A673 (cell line): ENCODE measurements around the gene ZNF678. TPM values are rescaled to one million over a fixed set of nuclear protein-coding genes. Genes with fewer than 3 reads are reported as not detected.

Experiments
- BruUV-seq: library from RNA; stranded (reverse); fragments of 400-500 nt; replicated peaks from 2 replicates; lab custom pipeline; 2021; lab: Mats Ljungman, UMichigan
- CTCF ChIA-PET: fragments of 300-600 bp; sonication (Branson Sonifier 250); formaldehyde crosslinking; loops from one replicate; lab custom pipeline; 2022; ENCODE audit warnings: antibody characterized with exemption; lab: Charles Lee
- POLR2A ChIA-PET: fragments of 300-600 bp; sonication (Branson Sonifier 250); formaldehyde crosslinking; loops from one replicate; lab custom pipeline; 2022; ENCODE audit warnings: antibody characterized with exemption; ENCODE audit not compliant: low non-redundant PET; lab: Charles Lee
- DNase-seq: peaks from one replicate; pipeline ENCODE4 v3.0.0-alpha.2; 2015; ENCODE audit warnings: low spot score
- H3K27ac ChIP-seq: fragments of 200-600 bp; sonication (generic); 2 replicates; pipeline ENCODE4 v1.5.1; 2016; ENCODE audit warnings: mixed run types, low read depth, mild to moderate bottlenecking, mixed read lengths, antibody characterized with exemption, low read length; ENCODE audit not compliant: poor library complexity, severe bottlenecking
- H3K27me3 ChIP-seq: fragments of 200-600 bp; sonication (generic); replicated peaks from 2 replicates; pipeline ENCODE4 v1.6.1; 2017; ENCODE audit warnings: mixed run types, low read depth, mild to moderate bottlenecking, mixed read lengths, antibody characterized with exemption, low read length; ENCODE audit not compliant: insufficient read depth, poor library complexity
- H3K36me3 ChIP-seq: fragments of 200-600 bp; sonication (generic); 2 replicates; pipeline ENCODE4 v1.6.1; 2016; ENCODE audit warnings: mixed run types, mild to moderate bottlenecking, mixed read lengths, antibody characterized with exemption, low read length; ENCODE audit not compliant: insufficient read depth, poor library complexity, severe bottlenecking
- H3K4me1 ChIP-seq: fragments of 200-600 bp; sonication (generic); 2 replicates; pipeline ENCODE4 v1.6.1; 2017; ENCODE audit warnings: mixed run types, mild to moderate bottlenecking, mixed read lengths, antibody characterized with exemption, low read length; ENCODE audit not compliant: insufficient read depth, poor library complexity, severe bottlenecking
- H3K4me3 ChIP-seq: fragments of 200-600 bp; sonication (generic); 2 replicates; pipeline ENCODE4 v1.5.1; 2016; ENCODE audit warnings: low read depth, mixed run types, mild to moderate bottlenecking, mixed read lengths, low read length; ENCODE audit not compliant: poor library complexity, severe bottlenecking
- H3K9me3 ChIP-seq: fragments of 200-600 bp; sonication (generic); 2 replicates; pipeline ENCODE4 v1.6.1; 2016; ENCODE audit warnings: mixed run types, low read depth, mild to moderate bottlenecking, mixed read lengths, antibody characterized with exemption, low read length; ENCODE audit not compliant: poor library complexity, severe bottlenecking
- CTCF ChIP-seq: fragments of 300-800, 200-600 bp; sonication (generic); conservative IDR thresholded peaks from 2 replicates; pipeline ENCODE4 v1.5.1; 2017; ENCODE audit warnings: low read depth, mild to moderate bottlenecking, antibody characterized with exemption, low read length, moderate library complexity, mixed read lengths
- EZH2 ChIP-seq: fragments of 200-600 bp; sonication (generic); IDR thresholded peaks from 2 replicates; pipeline ENCODE4 v1.6.1; 2017; ENCODE audit warnings: borderline replicate concordance, low read depth, mild to moderate bottlenecking, mixed read lengths, antibody characterized with exemption, low read length; ENCODE audit not compliant: poor library complexity, severe bottlenecking
- intact Hi-C: fragments of 100-400 bp; cut with micrococcal nuclease; formaldehyde crosslinking; loops from one replicate; pipeline ENCODE4 v1.10.0; 2022; ENCODE audit not compliant: unreplicated experiment
- total RNA-seq: library from RNA; stranded (reverse); gene quantifications from 2 replicates; pipeline ENCODE4 v1.2.3, GENCODE V29; 2021

Gene ZNF678
- total RNA-seq, 1 experiment from 2014 or later: 10.2 TPM

- CTCF ChIA-PET: no interaction called here
- no peak overlapping the region for H3K27ac ChIP-seq
- no peak for DNase-seq
- H3K9me3 ChIP-seq: peaks cover 25% of the 10 kb centered on the region
- no peak overlapping the region for H3K4me3 ChIP-seq
- no TSS peak for BruUV-seq
- no peak for TF ChIP-seq EZH2
- TF ChIP-seq CTCF: no peak
- POLR2A ChIA-PET: no interaction called here
- no peaks in the 10 kb centered on the region for H3K4me1 ChIP-seq
- no peaks in the 10 kb centered on the region for H3K36me3 ChIP-seq
- intact Hi-C loops: no loop called here
- no peaks in the 10 kb centered on the region for H3K27me3 ChIP-seq
These were observed 44.1 kb downstream of the ZNF678 start for GRCh38 chr1:227607336-227607898.

GRCh38 chr1:227612658-227613057, 49.3 kb downstream of the ZNF678 start:
- H3K4me3 ChIP-seq: no peak overlapping the region
- H3K27ac ChIP-seq: no peak overlapping the region
- peaks cover 14% of the 10 kb centered on the region for H3K9me3 ChIP-seq
- CTCF ChIA-PET: no interaction called here
- DNase-seq: no peak
- no peaks in the 10 kb centered on the region for H3K4me1 ChIP-seq
- TF ChIP-seq EZH2 (no peak), CTCF (no peak)
- no peaks in the 10 kb centered on the region for H3K36me3 ChIP-seq
- POLR2A ChIA-PET: interaction anchor here (0.7 kb wide), 1 partner anchor 1107 kb away, joined by 3 read pairs; no protein-coding TSS in a partner anchor
- intact Hi-C loops: no loop called here
- BruUV-seq: no TSS peak
- H3K27me3 ChIP-seq: no peaks in the 10 kb centered on the region

GRCh38 chr1:227613526-227613925, 50.2 kb downstream of the ZNF678 start:
- H3K36me3 ChIP-seq: no peaks in the 10 kb centered on the region
- no peaks in the 10 kb centered on the region for H3K4me1 ChIP-seq
- DNase-seq: no peak
- ChIA-PET POLR2A (no interaction called here), CTCF (no interaction called here)
- intact Hi-C loops: no loop called here
- no peak overlapping the region for H3K27ac ChIP-seq
- H3K27me3 ChIP-seq: no peaks in the 10 kb centered on the region
- H3K9me3 ChIP-seq: peaks cover 11% of the 10 kb centered on the region
- no peak for TF ChIP-seq CTCF
- TF ChIP-seq EZH2: no peak
- BruUV-seq: no TSS peak
- H3K4me3 ChIP-seq: no peak overlapping the region
